ENCODE results near the gene PASK.

DNA sequence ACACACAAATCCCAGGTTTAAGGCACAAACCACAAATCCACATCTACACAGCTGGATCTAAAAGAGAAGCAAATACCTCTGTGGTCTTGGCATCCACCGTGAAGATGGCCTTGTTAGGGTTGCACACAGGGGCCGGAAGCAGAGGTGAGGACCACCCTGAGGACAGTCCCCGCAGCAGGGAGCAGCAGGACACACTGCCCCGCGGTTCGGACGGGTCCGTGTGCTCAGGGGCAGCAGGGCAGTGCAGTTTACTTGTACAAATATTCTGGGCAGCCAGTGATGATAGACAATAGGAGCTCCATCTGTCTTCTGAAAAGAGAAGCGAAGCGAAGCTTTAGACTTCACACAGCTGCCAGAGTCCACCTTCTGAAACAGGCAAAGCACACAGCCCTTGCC lies 8.8 kb downstream of the PASK start:
- TF ChIP-seq EZH2 (IDR thresholded peaks at IDR 0.05; ENCODE audit: low read length) = no peak
- TF ChIP-seq, protein P1, sequence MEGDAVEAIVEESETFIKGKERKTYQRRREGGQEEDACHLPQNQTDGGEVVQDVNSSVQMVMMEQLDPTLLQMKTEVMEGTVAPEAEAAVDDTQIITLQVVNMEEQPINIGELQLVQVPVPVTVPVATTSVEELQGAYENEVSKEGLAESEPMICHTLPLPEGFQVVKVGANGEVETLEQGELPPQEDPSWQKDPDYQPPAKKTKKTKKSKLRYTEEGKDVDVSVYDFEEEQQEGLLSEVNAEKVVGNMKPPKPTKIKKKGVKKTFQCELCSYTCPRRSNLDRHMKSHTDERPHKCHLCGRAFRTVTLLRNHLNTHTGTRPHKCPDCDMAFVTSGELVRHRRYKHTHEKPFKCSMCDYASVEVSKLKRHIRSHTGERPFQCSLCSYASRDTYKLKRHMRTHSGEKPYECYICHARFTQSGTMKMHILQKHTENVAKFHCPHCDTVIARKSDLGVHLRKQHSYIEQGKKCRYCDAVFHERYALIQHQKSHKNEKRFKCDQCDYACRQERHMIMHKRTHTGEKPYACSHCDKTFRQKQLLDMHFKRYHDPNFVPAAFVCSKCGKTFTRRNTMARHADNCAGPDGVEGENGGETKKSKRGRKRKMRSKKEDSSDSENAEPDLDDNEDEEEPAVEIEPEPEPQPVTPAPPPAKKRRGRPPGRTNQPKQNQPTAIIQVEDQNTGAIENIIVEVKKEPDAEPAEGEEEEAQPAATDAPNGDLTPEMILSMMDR (optimal IDR thresholded peaks at IDR 0.05 in 1 of 3, IDR thresholded peaks at IDR 0.05 in 1 of 3, conservative IDR thresholded peaks at IDR 0.05 in 1 of 3; ENCODE audit: extremely low read depth in 1 of 3, insufficient read depth in 2 of 3, low read length in 3 of 3) = no peak
